CD14-positive monocyte (primary cell): ENCODE measurements around the gene MED17. TPM values are rescaled to one million over a fixed set of nuclear protein-coding genes. Genes with fewer than 3 reads are reported as not detected.

ENCODE experiments used
- DNase-seq, 3 donors: peaks; one replicate each; pipeline ENCODE4 v3.0.0-alpha.2; 2011 to 2022
- H2AFZ ChIP-seq: 2 replicates; pipeline ENCODE4 v1.6.0; 2012; ENCODE audit warnings: mild to moderate bottlenecking, low read depth, low read length, inconsistent platforms; ENCODE audit not compliant: insufficient read depth, poor library complexity, severe bottlenecking
- H3K27ac ChIP-seq, 2 donors: 1 replicate in 1 of 2; 2 replicates in 1 of 2; pipeline ENCODE4 v1.5.1; 2012 to 2013; ENCODE audit warnings: low read length in 2 of 2, control low read depth in 1 of 2, inconsistent platforms in 1 of 2, low read depth in 1 of 2, mild to moderate bottlenecking in 1 of 2
- H3K27me3 ChIP-seq, 2 donors: one replicate each; pipeline versions ENCODE4 v1.6.0 to v1.6.1; 2011 to 2013; ENCODE audit warnings: low read length in 2 of 2; ENCODE audit not compliant: control insufficient read depth in 2 of 2, insufficient read depth in 2 of 2
- H3K36me3 ChIP-seq, 2 donors: replicated peaks in 1 of 2; 1 replicate in 1 of 2; 2 replicates in 1 of 2; pipeline versions ENCODE4 v1.5.1 to v1.6.1; 2012 to 2013; ENCODE audit warnings: low read length in 2 of 2, control low read depth in 1 of 2, inconsistent platforms in 1 of 2, mild to moderate bottlenecking in 1 of 2; ENCODE audit not compliant: insufficient read depth in 2 of 2, control insufficient read depth in 1 of 2
- H3K4me1 ChIP-seq, 2 donors: 1 replicate in 1 of 2; 2 replicates in 1 of 2; pipeline versions ENCODE4 v1.5.1 to v1.6.1; 2012 to 2013; ENCODE audit warnings: low read length in 2 of 2, control low read depth in 1 of 2, inconsistent platforms in 1 of 2, mild to moderate bottlenecking in 1 of 2, moderate library complexity in 1 of 2; ENCODE audit not compliant: insufficient read depth in 2 of 2, control insufficient read depth in 1 of 2
- H3K4me2 ChIP-seq: replicated peaks from 2 replicates; pipeline ENCODE3; 2012; ENCODE audit warnings: low read length, moderate library complexity, mild to moderate bottlenecking; ENCODE audit not compliant: poor library complexity, severe bottlenecking; ENCODE audit errors: extremely low read depth
- H3K4me3 ChIP-seq, 3 experiments: fragments of 200-600 bp in 1 of 3; sonication (generic) in 1 of 3; replicated peaks in 1 of 3; 1 replicate in 2 of 3; 2 replicates in 1 of 3; pipeline ENCODE4 v1.5.1; 2011 to 2013; ENCODE audit warnings: low read length in 3 of 3, mild to moderate bottlenecking in 3 of 3, control low read depth in 2 of 3, low read depth in 2 of 3, inconsistent platforms in 1 of 3, moderate library complexity in 1 of 3
- H3K79me2 ChIP-seq: 2 replicates; pipeline ENCODE4 v1.6.0; 2012; ENCODE audit warnings: mild to moderate bottlenecking, control low read depth, inconsistent platforms, low read length, moderate library complexity; ENCODE audit not compliant: insufficient read depth
- H3K9ac ChIP-seq: 2 replicates; pipeline ENCODE4 v1.6.0; 2017; ENCODE audit warnings: low read length, mild to moderate bottlenecking; ENCODE audit not compliant: insufficient read depth, poor library complexity, severe bottlenecking
- H3K9me3 ChIP-seq, 2 donors: replicated peaks in 1 of 2; 1 replicate in 1 of 2; 2 replicates in 1 of 2; pipeline versions ENCODE4 v1.5.1 to v1.6.1; 2012 to 2013; ENCODE audit warnings: low read length in 2 of 2, control low read depth in 1 of 2; ENCODE audit not compliant: control insufficient read depth in 1 of 2, insufficient read depth in 1 of 2
- H4K20me1 ChIP-seq: 2 replicates; pipeline ENCODE4 v1.6.0; 2012; ENCODE audit warnings: mild to moderate bottlenecking, low read length, control low read depth, moderate library complexity; ENCODE audit not compliant: insufficient read depth
- H3K27ac Mint-ChIP-seq, 7 donors: one replicate each; pipeline ENCODE4 v1.8.0; 2020; ENCODE audit warnings: mild to moderate bottlenecking in 7 of 7, mixed read lengths in 7 of 7, moderate library complexity in 6 of 7, inconsistent platforms in 2 of 7
- H3K27me3 Mint-ChIP-seq, 3 donors: one replicate each; pipeline ENCODE4 v1.8.0; 2021 to 2022; ENCODE audit warnings: low read depth in 3 of 3, mild to moderate bottlenecking in 3 of 3, mixed read lengths in 3 of 3, moderate library complexity in 3 of 3, inconsistent platforms in 1 of 3
- H3K36me3 Mint-ChIP-seq, 2 donors: one replicate each; pipeline ENCODE4 v1.8.0; 2020; ENCODE audit warnings: mixed read lengths in 2 of 2, inconsistent platforms in 1 of 2, mild to moderate bottlenecking in 1 of 2
- H3K4me1 Mint-ChIP-seq: one replicate; pipeline ENCODE4 v1.8.0; 2020; ENCODE audit warnings: mild to moderate bottlenecking, mixed read lengths
- H3K4me3 Mint-ChIP-seq, 2 donors: one replicate each; pipeline ENCODE4 v1.8.0; 2020; ENCODE audit warnings: mild to moderate bottlenecking in 2 of 2, mixed read lengths in 2 of 2, moderate library complexity in 1 of 2
- H3K9me3 Mint-ChIP-seq, 7 donors: one replicate each; pipeline ENCODE4 v1.8.0; 2020 to 2022; ENCODE audit warnings: mixed read lengths in 7 of 7, mild to moderate bottlenecking in 6 of 7, moderate library complexity in 6 of 7, inconsistent platforms in 2 of 7
- CTCF ChIP-seq: fragments of 200-600 bp; IDR thresholded peaks from one replicate; pipeline ENCODE4 v1.8.0; 2022; ENCODE audit warnings: antibody characterized with exemption, mild to moderate bottlenecking
- WGBS: methylation state at CpG from one replicate; pipeline ENCODE4 v1.1.5; 2013; ENCODE audit warnings: missing lambda C conversion rate; ENCODE audit not compliant: insufficient coverage; 5-methylcytosine and 5-hydroxymethylcytosine counted together
- intact Hi-C, 2 donors: fragments of 100-400 bp; cut with micrococcal nuclease; formaldehyde crosslinking; loops; one replicate each; pipeline versions ENCODE4 v1.15.0 to v1.15.1; 2023
- polyA plus RNA-seq, 3 donors: library from polyadenylated mRNA; depleted of rRNA in 1 of 3; unstranded in 2 of 3; stranded (reverse) in 1 of 3; fragments of 300-500 nt in 2 of 3; fragments of >200 nt in 1 of 3; fragmentation: Illumina TruSeq in 2 of 3; gene quantifications; 1 replicate in 2 of 3; 2 replicates in 1 of 3; pipeline ENCODE4 v1.2.3, GENCODE V29; 2012 to 2021

The MED17 gene
- polyA plus RNA-seq, 3 donors = 3.4 to 12.8 (median 4.4) TPM

- Histone ChIP-seq H3K36me3 (peaks cover 98 to 99% of the 10 kb centered on the region in 2 donors), H3K4me1 (peaks cover 15 to 20% of the 10 kb centered on the region in 2 donors), H3K4me3 (no peak overlapping the region), H3K79me2 (peaks cover 52% of the 10 kb centered on the region), H3K27me3 (no peaks in the 10 kb centered on the region), H3K27ac (peak overlapping the region in 1 of 2 donors; percentile 0), H2AFZ (no peak overlapping the region), H3K4me2 (no peak overlapping the region), H3K9me3 (no peaks in the 10 kb centered on the region), H4K20me1 (peaks cover 86% of the 10 kb centered on the region), H3K9ac (no peak overlapping the region)
- intact Hi-C loops = no loop called here
- H3K27ac Mint-ChIP-seq = peak overlapping the region in 1 of 7 donors; percentile 46
- H3K27me3 Mint-ChIP-seq = no peaks in the 10 kb centered on the region
- peaks cover 33% of the 10 kb centered on the region for H3K4me1 Mint-ChIP-seq
- peaks cover 86 to 89% of the 10 kb centered on the region in 2 donors for H3K36me3 Mint-ChIP-seq
- H3K9me3 Mint-ChIP-seq = no peaks in the 10 kb centered on the region
- H3K4me3 Mint-ChIP-seq = no peak overlapping the region
- no peak for TF ChIP-seq CTCF
- DNase-seq = no peak
- no CpG with 5 or more reads among the region's 1 CpG for WGBS
Observed at GRCh38 chr11:93734427-93735222, 49.5 kb upstream of the MED17 start.

GRCh38 chr11:93735627-93736026 lies 48.5 kb upstream of the MED17 start:
- no peak overlapping the region for H3K4me3 Mint-ChIP-seq
- no peak for TF ChIP-seq CTCF
- peaks cover 93% of the 10 kb centered on the region for H4K20me1 ChIP-seq

More at GRCh38 chr11:93735627-93736026, 48.5 kb upstream of the MED17 start:
- H3K4me1 Mint-ChIP-seq = peaks cover 42% of the 10 kb centered on the region
- Histone ChIP-seq H3K4me1 (peaks cover 24 to 30% of the 10 kb centered on the region in 2 donors), H3K9ac (no peak overlapping the region), H3K36me3 (peaks cover 88 to 89% of the 10 kb centered on the region in 2 donors), H3K79me2 (peaks cover 62% of the 10 kb centered on the region), H3K4me2 (no peak overlapping the region), H2AFZ (no peak overlapping the region), H3K27ac (peak overlapping the region in 1 of 2 donors; percentile 13), H3K4me3 (no peak overlapping the region), H3K27me3 (no peaks in the 10 kb centered on the region), H3K9me3 (no peaks in the 10 kb centered on the region)
- no peak for DNase-seq
- H3K27me3 Mint-ChIP-seq = no peaks in the 10 kb centered on the region
- peaks cover 78 to 82% of the 10 kb centered on the region in 2 donors for H3K36me3 Mint-ChIP-seq
- H3K9me3 Mint-ChIP-seq = no peaks in the 10 kb centered on the region
- no peak overlapping the region for H3K27ac Mint-ChIP-seq
- WGBS = no CpG with 5 or more reads among the region's 1 CpG
- intact Hi-C loops = no loop called here
